Cardiac fibroblast (primary cell): ENCODE data around the gene TMPRSS2.
A peak's percentile ranks its signal among the peaks of the same experiment; 100 is the strongest.

Experiments
- DNase-seq, 2 donors: peaks; one replicate each; pipeline versions ENCODE4 v3.0.0 to v3.0.0-alpha.2; 2010; ENCODE audit warnings: low read depth in 2 of 2
- H3K4me3 ChIP-seq, 2 donors: replicated peaks in 1 of 2; 1 replicate in 1 of 2; 2 replicates in 1 of 2; pipeline ENCODE4 v1.5.1; 2011; ENCODE audit warnings: low read depth in 2 of 2, low read length in 2 of 2, mild to moderate bottlenecking in 2 of 2, moderate library complexity in 1 of 2
- TF ChIP-seq, protein P1 (sequence below): IDR thresholded peaks from one replicate; pipeline ENCODE4 v1.5.1; 2011; ENCODE audit warnings: low read depth, mild to moderate bottlenecking, low read length, inconsistent platforms

Gene TMPRSS2

GRCh38 chr21:41445465-41445862 is 62.5 kb downstream of the TMPRSS2 start:
- TF ChIP-seq, protein P1, sequence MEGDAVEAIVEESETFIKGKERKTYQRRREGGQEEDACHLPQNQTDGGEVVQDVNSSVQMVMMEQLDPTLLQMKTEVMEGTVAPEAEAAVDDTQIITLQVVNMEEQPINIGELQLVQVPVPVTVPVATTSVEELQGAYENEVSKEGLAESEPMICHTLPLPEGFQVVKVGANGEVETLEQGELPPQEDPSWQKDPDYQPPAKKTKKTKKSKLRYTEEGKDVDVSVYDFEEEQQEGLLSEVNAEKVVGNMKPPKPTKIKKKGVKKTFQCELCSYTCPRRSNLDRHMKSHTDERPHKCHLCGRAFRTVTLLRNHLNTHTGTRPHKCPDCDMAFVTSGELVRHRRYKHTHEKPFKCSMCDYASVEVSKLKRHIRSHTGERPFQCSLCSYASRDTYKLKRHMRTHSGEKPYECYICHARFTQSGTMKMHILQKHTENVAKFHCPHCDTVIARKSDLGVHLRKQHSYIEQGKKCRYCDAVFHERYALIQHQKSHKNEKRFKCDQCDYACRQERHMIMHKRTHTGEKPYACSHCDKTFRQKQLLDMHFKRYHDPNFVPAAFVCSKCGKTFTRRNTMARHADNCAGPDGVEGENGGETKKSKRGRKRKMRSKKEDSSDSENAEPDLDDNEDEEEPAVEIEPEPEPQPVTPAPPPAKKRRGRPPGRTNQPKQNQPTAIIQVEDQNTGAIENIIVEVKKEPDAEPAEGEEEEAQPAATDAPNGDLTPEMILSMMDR, result no peak
- H3K4me3 ChIP-seq, result no peak overlapping the region
- DNase-seq, result peak in 1 of 2 donors; percentile 59

DNA sequence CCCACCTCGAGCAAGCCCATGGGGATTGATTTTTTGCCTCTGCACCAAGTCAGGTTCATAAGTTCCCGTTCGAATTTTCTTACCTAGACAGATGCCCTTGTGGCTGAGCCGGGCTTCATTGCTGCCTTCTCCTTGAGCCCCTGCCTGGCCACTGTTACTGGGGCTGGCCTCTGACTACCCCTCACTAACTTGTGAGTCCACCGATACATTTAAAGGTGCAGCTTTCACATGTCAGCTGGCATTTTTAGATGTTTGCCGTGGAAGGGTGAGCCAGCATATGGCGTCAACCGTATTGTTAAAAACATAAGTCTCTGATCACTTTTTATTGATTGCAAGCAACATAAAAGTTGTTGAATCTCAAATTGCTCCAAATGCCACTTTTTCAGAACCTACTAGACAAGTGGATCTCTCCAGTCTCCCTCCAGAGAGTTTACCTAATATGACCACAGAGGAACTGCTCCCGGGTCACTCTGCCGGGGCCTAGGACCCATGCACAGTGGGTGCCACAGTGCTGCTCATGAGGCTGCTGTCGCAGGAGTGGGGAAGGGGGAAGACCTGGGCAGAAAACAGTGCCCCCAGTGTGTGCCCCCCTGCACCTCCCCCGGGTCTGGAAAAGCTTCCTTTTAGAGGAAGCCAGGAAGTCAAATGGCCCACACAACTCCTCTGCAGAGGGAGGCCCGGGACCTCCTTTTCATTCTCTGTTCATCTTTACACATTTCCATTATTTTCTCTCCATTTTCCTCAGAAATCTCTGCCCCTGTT is 63.1 kb downstream of the TMPRSS2 start:
- no peak for DNase-seq
- TF ChIP-seq, protein P1, result no peak
- no peak overlapping the region for H3K4me3 ChIP-seq

GRCh38 chr21:41443562-41443961 is 64.4 kb downstream of the TMPRSS2 start:
- TF ChIP-seq, protein P1, result no peak
- no peak for DNase-seq
- H3K4me3 ChIP-seq, result no peak overlapping the region

GRCh38 chr21:41442481-41443186 is 65.3 kb downstream of the TMPRSS2 start:
- H3K4me3 ChIP-seq, result no peak overlapping the region
- TF ChIP-seq, protein P1, result no peak
- no peak for DNase-seq

- TF ChIP-seq, protein P1, result no peak
These were observed 66.4 kb downstream of the TMPRSS2 start for GRCh38 chr21:41441546-41441945.

GRCh38 chr21:41439248-41439647 is 68.7 kb downstream of the TMPRSS2 start:
- TF ChIP-seq, protein P1, result no peak
- no peak for DNase-seq
- H3K4me3 ChIP-seq, result no peak overlapping the region

More at GRCh38 chr21:41441546-41441945, 66.4 kb downstream of the TMPRSS2 start:
- DNase-seq, result no peak
- H3K4me3 ChIP-seq, result no peak overlapping the region
